DLD1 (cell line): ENCODE measurements around the gene GLA.

ENCODE experiments used
- in situ Hi-C: cut with HindIII; loops from 2 replicates; pipeline ENCODE4 v1.10.0; 2017; ENCODE audit warnings: low sequenced_read_pairs

GLA gene

DNA sequence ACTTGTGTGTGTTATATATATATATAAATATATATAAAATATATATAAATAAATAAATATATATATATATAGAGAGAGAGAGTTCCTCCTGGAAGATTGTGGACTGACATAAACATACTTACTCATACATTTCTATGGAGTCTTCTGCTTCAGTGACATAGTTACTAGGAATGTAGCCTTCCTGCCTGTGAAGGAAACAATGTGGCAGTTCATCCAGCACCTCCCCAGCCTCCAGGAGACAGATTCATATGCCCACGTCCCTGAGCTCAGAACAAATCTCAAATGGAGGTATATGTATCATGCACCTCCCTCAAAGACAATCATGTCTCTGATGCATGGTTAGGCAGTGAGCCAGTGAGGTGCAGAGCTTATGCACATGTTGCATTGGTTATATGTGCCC, 47.8 kb downstream of the GLA start:
- in situ Hi-C loops, result no loop called here

GRCh38 chrX:101357166-101357795, 50.4 kb downstream of the GLA start:
- in situ Hi-C loops, result no loop called here

GRCh38 chrX:101349193-101349562, 58.5 kb downstream of the GLA start:
- in situ Hi-C loops, result no loop called here

GRCh38 chrX:101348452-101349192, 59.1 kb downstream of the GLA start, which contains the start of gene TIMM8A:
Gene TIMM8A (minus strand): TSS chrX:101348742. CDS start chrX:101348664, 78 bp downstream.
- in situ Hi-C loops, result no loop called here

GRCh38 chrX:101347859-101348451, 59.8 kb downstream of the GLA start:
- in situ Hi-C loops, result no loop called here
